T47D (cell line): ENCODE data around the gene TUBB3.

Source experiments
- DNase-seq, 2 experiments: peaks; one replicate each; pipeline versions ENCODE4 v3.0.0 to v3.0.0-alpha.2; 2011 to 2012; ENCODE audit warnings: low read depth in 1 of 2, low spot score in 1 of 2
- JUND ChIP-seq: IDR thresholded peaks from 2 replicates; pipeline ENCODE4 v1.6.1; 2012; ENCODE audit warnings: low read depth
- in situ Hi-C: cut with HindIII; loops from 2 replicates; pipeline ENCODE4 v1.10.0; 2016; ENCODE audit warnings: low sequenced_read_pairs, low pct_unique_long_range_greater_than_20kb

TUBB3 gene

DNA sequence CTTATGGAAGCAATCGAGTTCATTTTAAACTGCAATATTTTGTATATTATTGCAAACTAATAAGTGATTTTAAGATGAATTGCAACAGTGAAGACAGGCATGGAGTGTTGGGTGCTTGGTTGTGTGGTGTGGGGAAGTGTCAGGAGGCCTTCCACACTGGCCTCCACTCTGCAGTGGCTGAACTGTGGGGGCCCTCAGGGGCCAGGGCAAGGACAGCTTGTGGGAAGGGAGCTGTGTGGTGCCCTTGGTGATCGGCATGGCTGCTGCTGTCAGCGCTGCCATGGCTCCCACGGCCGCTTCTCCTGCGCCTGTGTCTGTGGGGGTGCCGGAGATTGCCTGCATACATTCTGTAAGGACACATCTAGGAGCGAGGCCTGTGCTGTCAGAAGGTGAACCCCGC, 30.5 kb upstream of the TUBB3 start:
- TF ChIP-seq JUND: no peak
- in situ Hi-C loops: no loop called here
- DNase-seq: no peak

DNA sequence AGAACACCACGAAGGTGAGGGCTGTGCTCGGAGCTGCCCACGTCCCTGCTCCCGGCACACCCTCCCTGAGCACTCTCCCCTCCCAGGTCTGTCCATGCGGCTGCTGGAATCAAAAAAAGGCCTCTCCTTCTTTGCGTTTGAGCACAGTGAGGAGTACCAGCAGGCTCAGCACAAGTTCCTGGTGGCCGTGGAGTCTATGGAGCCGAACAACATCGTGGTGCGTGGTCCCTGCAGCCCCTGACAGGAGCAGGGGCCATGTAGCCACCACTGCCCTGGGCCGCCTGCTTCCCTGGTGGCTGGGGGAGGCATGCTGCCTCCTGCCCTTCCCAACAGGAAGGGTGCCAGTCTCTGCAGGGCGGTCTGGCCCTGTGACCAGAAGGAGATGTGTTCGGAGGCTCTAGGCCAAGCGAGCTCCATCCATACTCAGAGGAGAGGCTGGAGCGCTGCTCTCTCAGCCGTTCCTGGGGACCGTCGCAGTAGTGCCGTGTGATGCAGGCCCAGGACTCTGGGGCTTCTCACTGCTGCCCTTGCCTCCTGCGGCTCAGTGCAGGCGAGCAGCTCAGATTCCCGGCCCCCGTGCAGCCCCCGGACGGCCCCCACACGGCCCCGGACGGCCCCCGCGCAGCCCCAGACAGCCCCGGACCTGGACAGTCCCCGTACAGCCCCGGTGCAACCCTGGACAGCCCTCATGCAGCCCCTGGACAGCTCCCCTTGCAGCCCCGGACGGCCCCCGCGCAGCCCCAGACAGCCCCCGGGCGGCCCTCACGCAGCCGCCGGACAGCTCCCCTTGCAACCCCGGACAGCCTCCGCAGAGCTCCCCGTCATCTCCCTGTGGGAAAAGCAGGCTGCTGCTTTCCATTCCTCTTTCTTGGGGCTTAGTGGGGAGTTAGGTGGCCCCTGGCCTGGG, 29.2 kb upstream of the TUBB3 start:
- no peak for TF ChIP-seq JUND
- in situ Hi-C loops: no loop called here
- no peak for DNase-seq

DNA sequence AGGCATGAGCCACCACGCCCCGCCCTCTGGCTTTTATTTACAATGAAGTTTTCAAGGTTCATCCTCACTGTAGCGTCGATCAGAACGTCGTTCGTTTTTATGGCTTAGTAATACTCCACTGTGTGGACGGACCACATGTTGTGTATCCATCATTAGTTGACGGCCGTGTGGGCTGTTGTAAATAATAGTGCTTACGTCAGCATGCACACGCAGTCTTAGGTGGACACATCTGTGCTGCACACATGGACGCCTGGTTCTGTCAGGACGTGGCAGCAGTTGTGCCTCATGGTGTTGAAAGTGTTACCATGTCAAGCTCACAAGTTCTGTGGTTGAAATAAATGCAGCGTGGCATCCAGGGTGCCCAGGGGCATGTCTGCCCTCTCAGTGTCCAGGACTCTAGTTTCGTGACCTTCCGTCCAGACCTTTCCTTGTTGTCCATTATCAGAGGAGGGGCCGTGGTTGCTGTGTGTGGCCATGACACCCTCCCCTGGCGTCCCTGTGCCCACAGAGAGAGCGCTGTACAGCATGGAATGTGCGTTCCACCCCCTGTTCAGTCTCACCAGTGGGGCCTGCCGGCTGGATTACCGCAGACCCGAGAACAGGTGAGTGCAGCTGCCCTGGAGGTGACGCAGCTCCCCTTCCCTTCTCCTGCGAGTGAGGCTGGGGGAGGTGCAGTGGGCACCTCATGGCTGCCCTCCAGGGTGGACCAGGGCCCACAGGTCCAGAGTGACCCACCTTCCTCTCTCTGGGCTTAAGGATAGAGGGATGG, 27.5 kb upstream of the TUBB3 start:
- in situ Hi-C loops: no loop called here
- no peak for DNase-seq

GRCh38 chr16:89897204-89897603, 25.9 kb upstream of the TUBB3 start:
- no peak for TF ChIP-seq JUND
- no peak for DNase-seq
- in situ Hi-C loops: no loop called here

More for the DNA sequence above, 27.5 kb upstream of the TUBB3 start:
- no peak for TF ChIP-seq JUND

DNA sequence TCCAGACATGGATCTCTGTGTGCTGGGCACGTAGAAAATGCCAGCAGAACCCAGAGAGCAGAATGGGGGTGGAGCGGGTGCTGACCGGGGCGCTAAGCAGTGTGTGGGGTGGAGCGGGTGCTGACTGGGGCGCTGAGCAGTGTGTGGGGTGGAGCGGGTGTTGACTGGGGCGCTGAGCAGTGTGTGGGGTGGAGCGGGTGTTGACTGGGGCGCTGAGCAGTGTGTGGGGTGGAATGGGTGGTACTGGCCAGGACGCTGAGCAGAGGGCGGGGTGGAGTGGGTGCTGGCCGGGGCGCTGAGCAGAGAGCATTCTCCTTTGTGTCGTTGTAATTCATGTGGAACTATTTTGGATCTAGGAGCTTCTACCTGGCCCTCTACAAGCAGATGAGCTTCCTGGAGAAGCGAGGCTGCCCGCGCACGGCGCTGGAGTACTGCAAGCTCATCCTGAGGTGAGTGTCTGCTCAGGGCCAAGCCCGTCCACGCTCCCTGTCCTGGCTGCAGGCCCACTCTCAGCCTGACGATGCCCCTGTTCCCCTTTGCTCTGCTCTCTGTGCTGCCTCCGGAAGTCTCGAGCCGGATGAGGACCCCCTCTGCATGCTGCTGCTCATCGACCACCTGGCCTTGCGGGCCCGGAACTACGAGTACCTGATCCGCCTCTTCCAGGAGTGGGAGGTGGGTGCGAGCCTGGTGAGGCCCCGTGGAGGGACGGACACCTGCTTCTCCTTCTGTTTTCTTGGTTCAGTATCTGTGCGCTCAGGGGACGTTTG, 24.8 kb upstream of the TUBB3 start:
- DNase-seq: no peak
- in situ Hi-C loops: no loop called here
- no peak for TF ChIP-seq JUND

GRCh38 chr16:89899879-89900481, 23.2 kb upstream of the TUBB3 start:
- TF ChIP-seq JUND: no peak
- in situ Hi-C loops: no loop called here
- no peak for DNase-seq

- in situ Hi-C loops: no loop called here
- DNase-seq: no peak
- no peak for TF ChIP-seq JUND
Measured at GRCh38 chr16:89900885-89901284, 22.3 kb upstream of the TUBB3 start.

- DNase-seq: no peak
- in situ Hi-C loops: no loop called here
- no peak for TF ChIP-seq JUND
Measured at GRCh38 chr16:89902980-89903379, 20.2 kb upstream of the TUBB3 start.

DNA sequence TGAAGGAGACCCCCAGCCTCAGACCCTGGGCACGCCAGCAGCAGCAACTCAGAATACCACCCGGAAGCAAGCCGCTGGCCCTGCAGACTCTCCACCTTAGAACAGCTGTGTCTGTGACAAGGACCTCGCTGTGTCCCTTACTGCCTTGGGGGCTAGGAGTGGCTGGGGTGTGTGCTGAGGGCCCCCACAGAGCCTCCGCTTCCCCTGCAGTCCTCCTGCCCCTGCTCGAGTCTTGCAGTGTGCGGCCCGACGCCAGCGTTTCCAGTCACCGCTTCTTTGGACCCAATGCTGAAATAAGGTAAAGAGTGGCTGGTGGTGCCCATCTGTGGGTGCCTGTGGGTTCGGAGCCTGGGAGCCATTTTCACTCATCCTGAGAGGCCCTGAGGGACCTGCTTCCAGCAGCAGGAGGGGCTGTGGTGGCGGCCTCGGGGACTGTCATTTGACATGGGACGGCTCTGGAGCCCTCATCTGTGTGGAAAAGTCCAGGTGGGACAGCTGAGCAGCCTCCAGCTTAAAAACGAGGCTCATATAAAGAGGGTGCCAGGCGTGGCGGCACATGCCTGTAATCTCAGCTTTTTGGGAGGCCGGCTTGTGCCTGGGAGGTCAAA, 19.1 kb upstream of the TUBB3 start:
- DNase-seq: no peak
- TF ChIP-seq JUND: no peak
- in situ Hi-C loops: no loop called here

GRCh38 chr16:89904606-89905510, 18.3 kb upstream of the TUBB3 start:
- DNase-seq: no peak
- no peak for TF ChIP-seq JUND
- in situ Hi-C loops: no loop called here

- no peak for TF ChIP-seq JUND
- DNase-seq: no peak
- in situ Hi-C loops: no loop called here
Measured at GRCh38 chr16:89905511-89906139, 17.5 kb upstream of the TUBB3 start.
